OCI-LY1 (cell line): Measurements from ENCODE around the gene ACSM2A.
"Not testable (repeated sequence)": the region's sequence is repeated elsewhere in the genome, so short reads cannot be mapped to it uniquely, and the experiment has no call there.

Experiments
- H2AFZ ChIP-seq: fragments of 200-600 bp; sonication (generic), shearing (Covaris generic); 2 replicates; pipeline ENCODE4 v1.6.0; 2014; ENCODE audit warnings: antibody characterized with exemption, mild to moderate bottlenecking, low read length
- H3F3A ChIP-seq: fragments of 200-600 bp; sonication (generic), shearing (Covaris generic); 2 replicates; pipeline ENCODE4 v1.6.0; 2014; ENCODE audit warnings: mild to moderate bottlenecking, antibody characterized with exemption, low read length, moderate library complexity; ENCODE audit not compliant: insufficient read depth
- H3K27ac ChIP-seq: fragments of 200-600 bp; sonication (generic); 2 replicates; pipeline ENCODE4 v1.5.1; 2014; ENCODE audit warnings: low read length, mixed run types, mild to moderate bottlenecking, low read depth; ENCODE audit not compliant: poor library complexity, severe bottlenecking
- H3K27me3 ChIP-seq: fragments of 200-600 bp; sonication (generic); 2 replicates; pipeline ENCODE4 v1.6.0; 2014; ENCODE audit warnings: antibody characterized with exemption, mild to moderate bottlenecking, low read length, moderate library complexity; ENCODE audit not compliant: insufficient read depth
- H3K36me3 ChIP-seq: fragments of 200-600 bp; sonication (generic); 2 replicates; pipeline ENCODE4 v1.6.1; 2014; ENCODE audit warnings: mild to moderate bottlenecking, antibody characterized with exemption, low read length, moderate library complexity, mixed read lengths; ENCODE audit not compliant: insufficient read depth
- H3K4me1 ChIP-seq: fragments of 200-600 bp; sonication (generic); 2 replicates; pipeline ENCODE4 v1.5.1; 2014; ENCODE audit warnings: mild to moderate bottlenecking, low read length, moderate library complexity; ENCODE audit not compliant: insufficient read depth, severe bottlenecking
- H3K4me2 ChIP-seq: fragments of 200-600 bp; sonication (generic), shearing (Covaris generic); 2 replicates; pipeline ENCODE4 v1.6.1; 2014; ENCODE audit warnings: low read length
- H3K4me3 ChIP-seq: fragments of 200-600 bp; sonication (generic); 2 replicates; pipeline ENCODE4 v1.5.1; 2014; ENCODE audit warnings: low read length, low read depth, mild to moderate bottlenecking, mixed read lengths; ENCODE audit not compliant: poor library complexity, severe bottlenecking
- H3K79me2 ChIP-seq: fragments of 200-600 bp; shearing (Covaris generic); 2 replicates; pipeline ENCODE4 v1.6.1; 2016; ENCODE audit warnings: mixed run types, low read length, mixed read lengths; ENCODE audit not compliant: insufficient read depth
- H3K9ac ChIP-seq: fragments of 200-600 bp; sonication (generic), shearing (Covaris generic); 2 replicates; pipeline ENCODE4 v1.6.1; 2014; ENCODE audit warnings: mild to moderate bottlenecking, low read length, mixed read lengths
- H3K9me2 ChIP-seq: fragments of 200-600 bp; sonication (generic), shearing (Covaris generic); 2 replicates; pipeline ENCODE4 v1.6.1; 2014; ENCODE audit warnings: low read depth, mild to moderate bottlenecking, low read length, mixed read lengths
- H3K9me3 ChIP-seq: fragments of 200-600 bp; shearing (Covaris generic); 2 replicates; pipeline ENCODE4 v1.6.1; 2014; ENCODE audit warnings: low read length, mixed read lengths
- H4K20me1 ChIP-seq: fragments of 200-600 bp; sonication (generic), shearing (Covaris generic); 2 replicates; pipeline ENCODE4 v1.6.0; 2016; ENCODE audit warnings: mild to moderate bottlenecking, low read length; ENCODE audit not compliant: insufficient read depth
- CTCF ChIP-seq: fragments of 200-600 bp; sonication (generic), shearing (Covaris generic); IDR thresholded peaks from 2 replicates; pipeline ENCODE4 v1.5.1; 2017; ENCODE audit warnings: mild to moderate bottlenecking, antibody characterized with exemption, low read length, moderate library complexity, mixed read lengths
- EZH2 ChIP-seq: fragments of 200-600 bp; sonication (generic), shearing (Covaris generic); IDR thresholded peaks from 2 replicates; pipeline ENCODE4 v1.8.0; 2017; ENCODE audit warnings: borderline replicate concordance, mixed run types, mild to moderate bottlenecking, antibody characterized with exemption, low read length, moderate library complexity, mixed read lengths

Gene ACSM2A

GRCh38 chr16:20424129-20424866 lies 27.0 kb upstream of the ACSM2A start:
- Histone ChIP-seq H3K9me2 (no peaks in the 10 kb centered on the region), H3K27me3 (no peaks in the 10 kb centered on the region), H3K4me1 (no peaks in the 10 kb centered on the region), H3K79me2 (no peaks in the 10 kb centered on the region), H3K9me3 (no peaks in the 10 kb centered on the region), H3F3A (no peaks in the 10 kb centered on the region), H3K9ac (no peak overlapping the region), H3K4me3 (no peak overlapping the region), H4K20me1 (no peaks in the 10 kb centered on the region), H3K27ac (no peak overlapping the region), H3K4me2 (no peak overlapping the region), H3K36me3 (no peaks in the 10 kb centered on the region), H2AFZ (no peak overlapping the region)
- TF ChIP-seq EZH2 (no peak), CTCF (no peak)

GRCh38 chr16:20427401-20427797 lies 23.9 kb upstream of the ACSM2A start:
- not testable (repeated sequence) for H3K27me3 ChIP-seq, H3K4me2 ChIP-seq, H3K4me1 ChIP-seq

GRCh38 chr16:20429499-20429898 lies 21.8 kb upstream of the ACSM2A start:
- H3K4me3 ChIP-seq, H3K36me3 ChIP-seq, H3K79me2 ChIP-seq, H3K27me3 ChIP-seq, H3K9me2 ChIP-seq, H4K20me1 ChIP-seq, H2AFZ ChIP-seq, H3K4me2 ChIP-seq, H3F3A ChIP-seq, H3K9ac ChIP-seq, H3K27ac ChIP-seq, H3K9me3 ChIP-seq, H3K4me1 ChIP-seq: not testable (repeated sequence)

More at GRCh38 chr16:20427401-20427797, 23.9 kb upstream of the ACSM2A start:
- not testable (repeated sequence) for H3K27ac ChIP-seq, H3F3A ChIP-seq, H3K4me3 ChIP-seq, H2AFZ ChIP-seq, H3K79me2 ChIP-seq, H3K9ac ChIP-seq, H4K20me1 ChIP-seq, H3K36me3 ChIP-seq, H3K9me2 ChIP-seq, H3K9me3 ChIP-seq

GRCh38 chr16:20430480-20430879 lies 20.8 kb upstream of the ACSM2A start:
- not testable (repeated sequence) for H3K9me2 ChIP-seq, H4K20me1 ChIP-seq, H3K27me3 ChIP-seq, H3K9me3 ChIP-seq, H3K27ac ChIP-seq, H3K4me1 ChIP-seq, H3K36me3 ChIP-seq, H3K4me2 ChIP-seq, H3K4me3 ChIP-seq, H3K79me2 ChIP-seq, H3F3A ChIP-seq, H3K9ac ChIP-seq, H2AFZ ChIP-seq
